NT2/D1 (cell line): Measurements from ENCODE around the gene ATXN1.

Experiments
- SUZ12 ChIP-seq: IDR thresholded peaks from 2 replicates; pipeline ENCODE4 v1.6.1; 2011; ENCODE audit not compliant: insufficient read length, insufficient read depth; ENCODE audit errors: extremely low read depth
- YY1 ChIP-seq: IDR thresholded peaks from 2 replicates; pipeline ENCODE4 v1.6.1; 2011; ENCODE audit not compliant: insufficient read length, insufficient read depth
- ZNF274 ChIP-seq: IDR thresholded peaks from 2 replicates; pipeline ENCODE4 v1.6.1; 2011; ENCODE audit warnings: mild to moderate bottlenecking, low read depth, low read length

- no peak for TF ChIP-seq YY1
- no peak for TF ChIP-seq SUZ12
- TF ChIP-seq ZNF274 = no peak
Observed at GRCh38 chr6:16473184-16473907, 287.9 kb downstream of the ATXN1 start.
